ENCODE results near the gene RGS8.

RGS8 gene, protein sequence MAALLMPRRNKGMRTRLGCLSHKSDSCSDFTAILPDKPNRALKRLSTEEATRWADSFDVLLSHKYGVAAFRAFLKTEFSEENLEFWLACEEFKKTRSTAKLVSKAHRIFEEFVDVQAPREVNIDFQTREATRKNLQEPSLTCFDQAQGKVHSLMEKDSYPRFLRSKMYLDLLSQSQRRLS

GRCh38 chr1:182684116-182684828 is at the start of gene RGS8:
Gene RGS8, minus strand, starts transcription at chr1:182684587. Its CDS starts 14,938 bp downstream, at chr1:182669649.
- in situ Hi-C loops (cut with HindIII; ENCODE audit: low sequenced_read_pairs), result no loop called here
- no peak within 1 kb of the TSS for H3K4me3 ChIP-seq (ENCODE audit: low read depth, low read length)
- TF ChIP-seq, protein P1, sequence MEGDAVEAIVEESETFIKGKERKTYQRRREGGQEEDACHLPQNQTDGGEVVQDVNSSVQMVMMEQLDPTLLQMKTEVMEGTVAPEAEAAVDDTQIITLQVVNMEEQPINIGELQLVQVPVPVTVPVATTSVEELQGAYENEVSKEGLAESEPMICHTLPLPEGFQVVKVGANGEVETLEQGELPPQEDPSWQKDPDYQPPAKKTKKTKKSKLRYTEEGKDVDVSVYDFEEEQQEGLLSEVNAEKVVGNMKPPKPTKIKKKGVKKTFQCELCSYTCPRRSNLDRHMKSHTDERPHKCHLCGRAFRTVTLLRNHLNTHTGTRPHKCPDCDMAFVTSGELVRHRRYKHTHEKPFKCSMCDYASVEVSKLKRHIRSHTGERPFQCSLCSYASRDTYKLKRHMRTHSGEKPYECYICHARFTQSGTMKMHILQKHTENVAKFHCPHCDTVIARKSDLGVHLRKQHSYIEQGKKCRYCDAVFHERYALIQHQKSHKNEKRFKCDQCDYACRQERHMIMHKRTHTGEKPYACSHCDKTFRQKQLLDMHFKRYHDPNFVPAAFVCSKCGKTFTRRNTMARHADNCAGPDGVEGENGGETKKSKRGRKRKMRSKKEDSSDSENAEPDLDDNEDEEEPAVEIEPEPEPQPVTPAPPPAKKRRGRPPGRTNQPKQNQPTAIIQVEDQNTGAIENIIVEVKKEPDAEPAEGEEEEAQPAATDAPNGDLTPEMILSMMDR (IDR thresholded peaks at IDR 0.05; ENCODE audit: low read depth, low read length), result no peak
- no peak for DNase-seq (ENCODE audit: low read depth, low spot score)

DNA sequence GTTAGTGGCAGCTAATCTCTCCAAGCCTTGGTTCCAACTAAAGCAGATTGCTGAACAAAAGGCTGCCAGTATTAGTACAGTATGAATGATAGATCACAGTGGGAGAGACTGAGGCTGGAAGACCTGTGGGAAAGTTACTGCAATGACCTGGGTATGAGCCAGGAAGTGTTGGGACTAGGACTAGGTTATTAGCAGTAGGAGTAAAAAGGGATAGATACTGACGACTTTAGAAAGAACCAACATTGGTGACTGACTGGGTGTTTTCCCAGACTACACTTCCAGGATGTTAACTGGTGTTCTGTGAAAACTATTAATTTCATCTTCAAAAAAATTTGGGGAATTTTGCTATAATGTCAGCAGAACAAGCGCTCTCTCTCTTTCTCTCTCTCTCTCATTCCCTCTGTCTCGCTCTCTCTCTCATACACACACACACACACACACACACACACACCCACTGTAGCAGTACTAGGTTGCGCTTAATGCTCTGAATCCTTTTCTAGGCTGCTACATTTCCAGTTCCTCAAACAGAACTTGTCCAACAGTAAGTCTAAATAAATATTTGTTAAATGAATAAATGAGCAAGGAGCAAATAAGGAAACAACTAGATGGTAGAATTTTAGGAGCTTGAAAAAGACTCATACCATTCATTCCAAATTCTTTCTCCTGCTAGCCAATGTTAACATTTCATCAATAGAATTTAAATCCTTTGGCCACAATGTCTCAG is 47.6 kb upstream of the RGS8 start:
- TF ChIP-seq, protein P1 (IDR thresholded peaks at IDR 0.05; ENCODE audit: low read depth, low read length), result no peak
- in situ Hi-C loops (cut with HindIII; ENCODE audit: low sequenced_read_pairs), result no loop called here

DNA sequence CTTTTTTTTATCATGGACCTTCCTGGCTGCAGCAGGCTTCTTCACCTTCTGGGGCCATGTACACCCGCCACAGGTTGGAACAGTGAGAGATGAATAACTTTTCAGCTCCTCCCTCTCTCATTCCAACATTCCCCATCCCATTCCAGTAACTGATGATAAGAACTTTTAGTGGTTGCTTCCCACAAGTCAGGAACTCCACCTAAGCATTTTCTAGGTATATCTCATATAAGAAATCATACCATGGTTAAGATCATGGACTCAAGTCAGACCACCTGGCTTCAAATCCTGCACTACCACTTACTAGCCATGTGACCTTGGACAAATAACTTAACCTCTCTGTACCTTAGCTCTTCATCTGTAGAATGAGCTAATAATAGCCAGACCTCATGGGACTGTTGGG is 42.5 kb upstream of the RGS8 start:
- DNase-seq (ENCODE audit: low read depth, low spot score), result no peak
- in situ Hi-C loops (cut with HindIII; ENCODE audit: low sequenced_read_pairs), result no loop called here
- H3K4me3 ChIP-seq (ENCODE audit: low read depth, low read length), result no peak overlapping the region
- TF ChIP-seq, protein P1 (IDR thresholded peaks at IDR 0.05; ENCODE audit: low read depth, low read length), result no peak

More for the DNA sequence above, 47.6 kb upstream of the RGS8 start:
- H3K4me3 ChIP-seq (ENCODE audit: low read depth, low read length), result no peak overlapping the region
- DNase-seq (ENCODE audit: low read depth, low spot score), result no peak

DNA sequence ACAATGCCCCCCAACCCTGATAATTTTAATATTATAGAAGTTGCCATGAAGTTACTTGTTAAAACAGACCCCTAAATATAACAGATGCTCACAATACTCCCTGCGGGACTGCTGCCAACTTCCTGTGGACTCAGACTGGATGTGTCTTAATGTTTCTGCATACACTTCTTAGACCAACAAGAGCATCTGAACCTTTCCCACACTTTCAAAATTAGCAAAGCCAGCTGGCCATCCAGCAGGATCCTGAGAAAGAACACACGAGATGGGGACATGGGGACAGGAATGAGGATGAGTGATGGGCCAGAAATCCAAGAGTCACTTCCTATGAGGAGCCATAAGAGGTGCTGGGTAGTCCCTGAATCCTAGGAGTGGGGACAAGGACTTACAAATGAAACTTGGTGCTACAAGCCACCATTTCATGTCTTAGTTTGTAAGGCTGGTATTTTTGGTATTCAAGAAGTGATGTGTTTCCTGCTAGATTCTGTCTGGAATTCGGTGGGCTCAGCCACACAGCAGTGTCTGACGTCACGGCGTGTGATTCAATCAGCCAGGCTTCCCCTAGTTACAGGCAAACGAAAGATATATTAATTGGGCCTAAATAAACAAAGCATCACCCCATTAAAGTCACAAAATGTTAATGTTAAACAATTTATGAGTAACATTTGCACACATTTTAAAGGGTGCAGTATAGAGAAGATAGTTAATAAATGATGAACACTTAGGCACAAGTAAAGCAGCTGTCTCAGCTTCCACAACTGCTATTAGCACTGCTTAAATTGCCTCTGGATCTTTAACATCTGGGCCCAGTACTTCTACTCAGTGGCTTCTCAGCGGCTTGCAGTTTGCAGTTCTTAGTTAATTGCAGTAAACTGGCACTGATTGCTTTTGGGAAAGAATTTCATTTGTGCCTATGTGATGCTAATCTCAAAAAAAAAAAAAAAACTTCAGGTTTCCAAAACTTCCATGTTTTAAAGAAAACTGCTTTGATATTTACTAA is 41.2 kb upstream of the RGS8 start:
- no peak overlapping the region for H3K4me3 ChIP-seq (ENCODE audit: low read depth, low read length)
- DNase-seq (ENCODE audit: low read depth, low spot score), result peak; percentile 31
- TF ChIP-seq, protein P1 (IDR thresholded peaks at IDR 0.05; ENCODE audit: low read depth, low read length), result no peak
- in situ Hi-C loops (cut with HindIII; ENCODE audit: low sequenced_read_pairs), result no loop called here

DNA sequence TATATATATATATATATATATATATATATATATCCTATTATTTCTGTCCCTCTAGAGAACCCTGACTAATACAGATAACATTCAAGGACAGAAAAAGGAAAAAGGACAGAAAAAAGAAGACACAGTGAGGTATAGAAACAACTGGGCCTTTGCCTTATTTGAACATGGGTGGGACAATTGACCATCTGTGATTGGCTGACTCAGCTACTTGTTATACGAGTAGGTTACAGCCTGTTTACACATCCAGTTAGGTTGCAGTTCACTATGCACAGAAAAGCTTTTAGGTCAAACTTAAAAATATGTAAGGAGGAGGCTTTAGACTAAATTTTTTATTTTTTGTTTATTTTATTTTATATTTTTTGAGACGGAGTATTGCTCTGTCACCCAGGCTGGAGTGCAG is 39.8 kb upstream of the RGS8 start:
- H3K4me3 ChIP-seq (ENCODE audit: low read depth, low read length), result no peak overlapping the region
- TF ChIP-seq, protein P1 (IDR thresholded peaks at IDR 0.05; ENCODE audit: low read depth, low read length), result no peak
- in situ Hi-C loops (cut with HindIII; ENCODE audit: low sequenced_read_pairs), result no loop called here
- no peak for DNase-seq (ENCODE audit: low read depth, low spot score)

DNA sequence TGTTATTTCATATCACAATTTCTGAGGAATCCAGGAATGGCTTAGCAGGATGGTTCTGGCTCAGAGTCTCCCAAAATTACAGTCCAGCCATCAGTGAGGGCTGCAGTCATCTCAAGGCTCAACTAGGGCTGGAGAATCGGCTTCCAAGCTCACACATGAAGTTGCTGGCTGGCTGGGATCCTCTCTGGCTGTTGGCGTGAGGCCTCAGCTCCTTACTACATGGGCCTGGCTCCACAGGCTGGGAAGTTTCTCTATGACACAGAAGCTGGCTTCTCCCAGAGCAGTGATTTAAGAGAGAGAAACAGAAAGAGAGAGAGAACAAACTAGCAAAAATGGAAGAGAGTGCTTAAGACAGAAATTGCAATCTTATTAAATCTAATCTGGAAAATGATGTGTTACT is 38.8 kb upstream of the RGS8 start:
- in situ Hi-C loops (cut with HindIII; ENCODE audit: low sequenced_read_pairs), result no loop called here
- TF ChIP-seq, protein P1 (IDR thresholded peaks at IDR 0.05; ENCODE audit: low read depth, low read length), result no peak
- DNase-seq (ENCODE audit: low read depth, low spot score), result no peak
- no peak overlapping the region for H3K4me3 ChIP-seq (ENCODE audit: low read depth, low read length)

Measured in astrocyte of the spinal cord (primary cell).